Measurements from ENCODE around the gene FBXL7. TPM values are rescaled to one million over a fixed set of nuclear protein-coding genes. Genes with fewer than 3 reads are reported as not detected.

FBXL7 gene
- total and polyA plus RNA-seq, 9 of the 15 experiments (the other 6 are each of a cell fraction or from before 2014, with no cell fraction given), result 0.04 to 0.08 TPM; not detected in 7

DNA sequence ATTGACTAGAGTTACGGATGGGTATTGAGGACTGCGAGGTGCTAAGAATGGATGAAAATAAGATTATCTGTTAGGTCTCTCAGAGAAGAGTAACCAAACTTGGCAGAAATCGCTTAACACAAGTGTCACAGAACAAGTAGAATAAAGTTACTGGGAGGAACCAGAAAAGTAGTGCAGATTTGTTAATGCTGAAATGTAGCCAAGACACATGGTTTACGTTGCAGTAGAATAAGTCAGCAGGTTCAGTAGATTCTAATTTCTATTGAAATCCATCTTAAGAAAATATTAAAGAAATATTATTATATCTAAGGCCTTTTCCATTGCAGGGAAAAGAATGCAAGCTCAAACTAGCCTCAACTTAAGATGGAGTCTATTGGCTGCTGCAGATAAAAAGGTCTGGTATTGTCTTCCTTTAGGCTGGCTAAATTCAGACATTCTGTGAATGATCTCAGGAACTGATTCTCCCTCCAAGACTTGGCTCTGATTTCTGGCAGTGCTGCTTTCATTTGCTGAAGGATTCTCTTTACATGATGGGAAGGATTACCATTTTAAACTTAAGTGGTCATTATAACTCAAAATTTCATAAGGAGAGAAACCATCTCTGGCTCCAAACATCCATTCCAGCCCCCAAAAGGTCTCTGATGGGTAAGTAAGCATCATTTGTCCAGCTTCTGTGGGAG is 364.7 kb downstream of the FBXL7 start (continued):
- TF ChIP-seq EWSR1 (IDR thresholded peaks at IDR 0.05; ENCODE audit: borderline replicate concordance, low read depth, partially characterized antibody) (no peak), NCOA2 (IDR thresholded peaks at IDR 0.05; ENCODE audit: partially characterized antibody in 2 of 2) (no peak), RBM25 (IDR thresholded peaks at IDR 0.05; ENCODE audit: low read depth, low read length, severe bottlenecking) (no peak), KAT8 (IDR thresholded peaks at IDR 0.05; ENCODE audit: low read depth) (no peak), CREB3L1 (IDR thresholded peaks at IDR 0.05; ENCODE audit: borderline replicate concordance, low read depth) (no peak)
- TF ChIP-seq, protein P1, sequence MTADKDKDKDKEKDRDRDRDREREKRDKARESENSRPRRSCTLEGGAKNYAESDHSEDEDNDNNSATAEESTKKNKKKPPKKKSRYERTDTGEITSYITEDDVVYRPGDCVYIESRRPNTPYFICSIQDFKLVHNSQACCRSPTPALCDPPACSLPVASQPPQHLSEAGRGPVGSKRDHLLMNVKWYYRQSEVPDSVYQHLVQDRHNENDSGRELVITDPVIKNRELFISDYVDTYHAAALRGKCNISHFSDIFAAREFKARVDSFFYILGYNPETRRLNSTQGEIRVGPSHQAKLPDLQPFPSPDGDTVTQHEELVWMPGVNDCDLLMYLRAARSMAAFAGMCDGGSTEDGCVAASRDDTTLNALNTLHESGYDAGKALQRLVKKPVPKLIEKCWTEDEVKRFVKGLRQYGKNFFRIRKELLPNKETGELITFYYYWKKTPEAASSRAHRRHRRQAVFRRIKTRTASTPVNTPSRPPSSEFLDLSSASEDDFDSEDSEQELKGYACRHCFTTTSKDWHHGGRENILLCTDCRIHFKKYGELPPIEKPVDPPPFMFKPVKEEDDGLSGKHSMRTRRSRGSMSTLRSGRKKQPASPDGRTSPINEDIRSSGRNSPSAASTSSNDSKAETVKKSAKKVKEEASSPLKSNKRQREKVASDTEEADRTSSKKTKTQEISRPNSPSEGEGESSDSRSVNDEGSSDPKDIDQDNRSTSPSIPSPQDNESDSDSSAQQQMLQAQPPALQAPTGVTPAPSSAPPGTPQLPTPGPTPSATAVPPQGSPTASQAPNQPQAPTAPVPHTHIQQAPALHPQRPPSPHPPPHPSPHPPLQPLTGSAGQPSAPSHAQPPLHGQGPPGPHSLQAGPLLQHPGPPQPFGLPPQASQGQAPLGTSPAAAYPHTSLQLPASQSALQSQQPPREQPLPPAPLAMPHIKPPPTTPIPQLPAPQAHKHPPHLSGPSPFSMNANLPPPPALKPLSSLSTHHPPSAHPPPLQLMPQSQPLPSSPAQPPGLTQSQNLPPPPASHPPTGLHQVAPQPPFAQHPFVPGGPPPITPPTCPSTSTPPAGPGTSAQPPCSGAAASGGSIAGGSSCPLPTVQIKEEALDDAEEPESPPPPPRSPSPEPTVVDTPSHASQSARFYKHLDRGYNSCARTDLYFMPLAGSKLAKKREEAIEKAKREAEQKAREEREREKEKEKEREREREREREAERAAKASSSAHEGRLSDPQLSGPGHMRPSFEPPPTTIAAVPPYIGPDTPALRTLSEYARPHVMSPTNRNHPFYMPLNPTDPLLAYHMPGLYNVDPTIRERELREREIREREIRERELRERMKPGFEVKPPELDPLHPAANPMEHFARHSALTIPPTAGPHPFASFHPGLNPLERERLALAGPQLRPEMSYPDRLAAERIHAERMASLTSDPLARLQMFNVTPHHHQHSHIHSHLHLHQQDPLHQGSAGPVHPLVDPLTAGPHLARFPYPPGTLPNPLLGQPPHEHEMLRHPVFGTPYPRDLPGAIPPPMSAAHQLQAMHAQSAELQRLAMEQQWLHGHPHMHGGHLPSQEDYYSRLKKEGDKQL (CRISPR knock-in tag; IDR thresholded peaks at IDR 0.05; ENCODE audit: borderline replicate concordance), result no peak

Measured in K562 (cell line).